Activated B cell treated with CpG ODN at 0.5 μM for 24 hours (primary cell): ENCODE data around the gene MCRS1. TPM values are rescaled to one million over a fixed set of nuclear protein-coding genes. Genes with fewer than 3 reads are reported as not detected.
"Not testable (repeated sequence)": the region's sequence is repeated elsewhere in the genome, so short reads cannot be mapped to it uniquely, and the experiment has no call there.

Source experiments
- ATAC-seq: fragments of 200-7000 bp; cut with Tn5 transposase; one replicate; pipeline ENCODE4 v1.10.0; 2021; ENCODE audit warnings: low read depth, mild to moderate bottlenecking, moderate library complexity
- CTCF ChIA-PET: fragments of 350-600 bp; sonication (Branson Sonifier 250); formaldehyde crosslinking; loops from one replicate; lab custom pipeline; 2021; ENCODE audit warnings: antibody characterized with exemption; lab: Charles Lee
- POLR2A ChIA-PET: fragments of 350-600 bp; sonication (Branson Sonifier 250); formaldehyde crosslinking; loops from one replicate; lab custom pipeline; 2021; ENCODE audit warnings: antibody characterized with exemption; lab: Charles Lee
- DNase-seq: peaks from one replicate; pipeline ENCODE4 v3.0.0; 2022
- H3K27ac Mint-ChIP-seq: one replicate; pipeline ENCODE4 v1.8.0; 2020; ENCODE audit warnings: mixed read lengths
- H3K27me3 Mint-ChIP-seq: one replicate; pipeline ENCODE4 v1.8.0; 2021; ENCODE audit warnings: mixed read lengths
- H3K36me3 Mint-ChIP-seq: one replicate; pipeline ENCODE4 v1.8.0; 2021; ENCODE audit warnings: low read depth, mixed read lengths
- H3K4me1 Mint-ChIP-seq: one replicate; pipeline ENCODE4 v1.8.0; 2021; ENCODE audit warnings: mixed read lengths
- H3K4me3 Mint-ChIP-seq: one replicate; pipeline ENCODE4 v1.8.0; 2020; ENCODE audit warnings: mild to moderate bottlenecking, mixed read lengths
- H3K9me3 Mint-ChIP-seq: one replicate; pipeline ENCODE4 v1.8.0; 2020; ENCODE audit warnings: mixed read lengths
- intact Hi-C: fragments of 100-400 bp; cut with micrococcal nuclease; formaldehyde crosslinking; loops from one replicate; pipeline ENCODE4 v1.15.1; 2024
- total RNA-seq: library from RNA; stranded (reverse); gene quantifications from 2 replicates; pipeline ENCODE4 v1.2.3, GENCODE V29; 2022
- TF ChIP-seq, protein P1 (sequence below): fragments of 200-600 bp; IDR thresholded peaks from one replicate; pipeline ENCODE4 v1.8.0; 2022; ENCODE audit warnings: antibody characterized with exemption, mild to moderate bottlenecking

The MCRS1 gene, protein sequence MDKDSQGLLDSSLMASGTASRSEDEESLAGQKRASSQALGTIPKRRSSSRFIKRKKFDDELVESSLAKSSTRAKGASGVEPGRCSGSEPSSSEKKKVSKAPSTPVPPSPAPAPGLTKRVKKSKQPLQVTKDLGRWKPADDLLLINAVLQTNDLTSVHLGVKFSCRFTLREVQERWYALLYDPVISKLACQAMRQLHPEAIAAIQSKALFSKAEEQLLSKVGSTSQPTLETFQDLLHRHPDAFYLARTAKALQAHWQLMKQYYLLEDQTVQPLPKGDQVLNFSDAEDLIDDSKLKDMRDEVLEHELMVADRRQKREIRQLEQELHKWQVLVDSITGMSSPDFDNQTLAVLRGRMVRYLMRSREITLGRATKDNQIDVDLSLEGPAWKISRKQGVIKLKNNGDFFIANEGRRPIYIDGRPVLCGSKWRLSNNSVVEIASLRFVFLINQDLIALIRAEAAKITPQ
- 82.2 and 84.2 TPM in 2 replicates for total RNA-seq

DNA sequence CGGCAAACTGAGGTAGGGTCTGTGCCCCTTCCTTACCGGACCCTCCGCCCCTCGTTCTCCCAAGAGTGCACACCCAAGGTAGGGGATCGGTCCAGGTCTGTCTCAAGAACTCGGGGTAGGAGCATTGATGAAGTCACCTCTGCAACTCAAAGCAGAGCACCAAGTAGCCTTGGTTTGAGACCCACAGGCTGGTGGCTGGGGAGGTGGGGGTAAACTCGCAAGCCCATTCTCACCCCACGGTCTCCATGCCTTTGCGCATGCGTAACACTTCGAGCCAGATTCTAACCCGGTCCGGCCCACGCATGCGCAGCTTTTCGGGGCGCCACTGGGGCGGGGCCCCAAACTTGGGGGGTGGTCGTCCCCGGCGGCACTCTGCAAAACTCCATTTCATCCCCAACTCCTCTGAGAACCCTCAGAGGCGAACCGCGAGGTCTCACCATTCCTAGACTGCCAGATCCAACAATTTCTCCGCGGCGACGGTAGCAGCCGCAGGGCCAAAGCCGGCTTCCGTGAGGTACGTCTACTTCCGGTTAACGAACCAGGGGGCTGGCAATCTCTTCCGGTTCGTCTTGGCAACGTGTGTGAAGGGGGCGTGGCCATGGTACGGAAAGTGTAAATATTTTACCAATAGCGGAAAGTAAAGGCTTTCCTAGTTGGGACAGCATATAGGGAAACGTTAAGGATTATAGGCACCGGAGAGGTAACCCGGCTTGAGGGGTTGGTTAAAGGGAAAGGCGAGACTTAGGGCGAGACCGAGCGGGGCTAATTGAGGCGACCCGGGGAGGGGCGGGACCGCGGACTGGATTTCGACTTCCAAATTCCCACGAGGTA lies at the start of gene MCRS1:
Gene MCRS1 (minus strand): TSS at position 532 of the 831 bp plus-strand sequence. CDS start 1,411 bp downstream, outside the sequence.
- H3K4me3 Mint-ChIP-seq = peak within 1 kb of the TSS; percentile 97
- ATAC-seq = peak; percentile 88
- ChIA-PET CTCF (no interaction called here), POLR2A (interaction anchor here (0.5 to 1.4 kb wide), 21 partner anchors 10 to 544 kb away, joined by 3 to 11 read pairs (median 4); partner anchors contain the start of genes BCDIN3D, COX14, PRPF40B and SPATS2)
- no peaks in the 10 kb centered on the region for H3K27me3 Mint-ChIP-seq
- DNase-seq = peak; percentile 80
- peak within 1 kb of the TSS; percentile 100 for H3K27ac Mint-ChIP-seq
- peaks cover 30% of the 10 kb centered on the region for H3K4me1 Mint-ChIP-seq
- H3K36me3 Mint-ChIP-seq = peaks cover 38% of the 10 kb centered on the region
- no peaks in the 10 kb centered on the region for H3K9me3 Mint-ChIP-seq
- intact Hi-C loops = loop anchor here (1.0 to 10.0 kb wide), 4 partner anchors 29 to 257 kb away; partner anchors contain the start of genes FMNL3, KCNH3, NCKAP5L and PRPF40B
- TF ChIP-seq, protein P1, sequence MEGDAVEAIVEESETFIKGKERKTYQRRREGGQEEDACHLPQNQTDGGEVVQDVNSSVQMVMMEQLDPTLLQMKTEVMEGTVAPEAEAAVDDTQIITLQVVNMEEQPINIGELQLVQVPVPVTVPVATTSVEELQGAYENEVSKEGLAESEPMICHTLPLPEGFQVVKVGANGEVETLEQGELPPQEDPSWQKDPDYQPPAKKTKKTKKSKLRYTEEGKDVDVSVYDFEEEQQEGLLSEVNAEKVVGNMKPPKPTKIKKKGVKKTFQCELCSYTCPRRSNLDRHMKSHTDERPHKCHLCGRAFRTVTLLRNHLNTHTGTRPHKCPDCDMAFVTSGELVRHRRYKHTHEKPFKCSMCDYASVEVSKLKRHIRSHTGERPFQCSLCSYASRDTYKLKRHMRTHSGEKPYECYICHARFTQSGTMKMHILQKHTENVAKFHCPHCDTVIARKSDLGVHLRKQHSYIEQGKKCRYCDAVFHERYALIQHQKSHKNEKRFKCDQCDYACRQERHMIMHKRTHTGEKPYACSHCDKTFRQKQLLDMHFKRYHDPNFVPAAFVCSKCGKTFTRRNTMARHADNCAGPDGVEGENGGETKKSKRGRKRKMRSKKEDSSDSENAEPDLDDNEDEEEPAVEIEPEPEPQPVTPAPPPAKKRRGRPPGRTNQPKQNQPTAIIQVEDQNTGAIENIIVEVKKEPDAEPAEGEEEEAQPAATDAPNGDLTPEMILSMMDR = no peak

DNA sequence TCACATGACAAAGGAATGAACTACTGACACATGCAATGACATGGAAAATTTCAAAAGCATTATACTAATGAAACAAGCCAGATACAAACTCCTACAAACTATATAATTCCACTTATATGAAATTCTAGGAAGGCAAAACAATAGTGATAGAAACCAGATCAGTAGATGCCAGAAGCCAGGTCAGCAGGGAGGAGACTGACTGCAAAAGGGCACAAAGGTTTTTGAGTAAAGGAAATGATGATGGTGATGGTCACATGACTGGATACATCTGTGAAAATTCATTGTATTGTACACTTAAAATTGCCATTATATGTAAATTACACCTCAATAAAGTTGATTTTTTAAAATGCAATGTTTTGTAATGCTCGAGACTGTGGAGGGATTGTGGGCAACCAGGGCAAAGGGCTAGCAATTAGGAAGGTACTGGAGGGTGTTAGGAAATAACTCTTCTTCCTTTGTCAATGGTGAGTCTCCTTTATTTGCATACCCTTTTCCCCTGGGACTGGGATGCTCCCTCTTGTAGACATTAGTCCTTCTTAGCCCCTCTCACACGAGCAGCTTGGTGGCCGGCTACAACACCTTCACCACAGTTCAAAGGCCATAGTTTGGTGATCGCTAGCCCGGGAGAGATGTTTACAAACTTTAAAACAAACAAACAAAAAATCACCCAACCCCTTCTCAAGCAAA lies 48.7 kb upstream of the MCRS1 start:
- intact Hi-C loops = no loop called here
- ChIA-PET CTCF (no interaction called here), POLR2A (no interaction called here)
- Mint-ChIP-seq H3K27ac (no peak overlapping the region), H3K4me3 (no peak overlapping the region), H3K27me3 (peaks cover 2% of the 10 kb centered on the region), H3K4me1 (peaks cover 9% of the 10 kb centered on the region), H3K36me3 (no peaks in the 10 kb centered on the region), H3K9me3 (no peaks in the 10 kb centered on the region)
- TF ChIP-seq, protein P1 = no peak
- ATAC-seq (no peak), DNase-seq (no peak)

DNA sequence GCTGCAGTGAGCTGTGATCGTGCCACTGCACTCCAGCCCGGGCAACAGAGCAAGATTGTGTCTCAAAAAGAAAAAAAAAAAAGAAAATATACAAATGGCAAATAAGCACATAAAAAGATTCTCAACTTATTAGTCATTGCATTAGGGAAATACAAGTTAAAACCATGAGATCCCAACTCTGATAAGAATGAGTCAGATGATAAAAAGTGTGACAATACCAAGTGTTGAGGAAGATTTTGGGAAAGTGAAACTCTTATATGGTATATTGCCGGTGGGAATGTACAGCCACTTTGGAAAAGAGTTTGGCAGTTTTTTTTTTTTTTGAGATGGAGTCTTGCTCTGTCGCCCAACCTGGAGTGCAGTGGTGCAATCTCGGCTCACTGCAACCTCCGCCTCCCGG lies 47.8 kb upstream of the MCRS1 start:
- no peak overlapping the region for H3K4me3 Mint-ChIP-seq
- ATAC-seq = no peak
- no peak overlapping the region for H3K27ac Mint-ChIP-seq
- H3K4me1 Mint-ChIP-seq = no peaks in the 10 kb centered on the region
- H3K36me3 Mint-ChIP-seq = no peaks in the 10 kb centered on the region
- no peaks in the 10 kb centered on the region for H3K9me3 Mint-ChIP-seq
- TF ChIP-seq, protein P1 = no peak
- ChIA-PET POLR2A (interaction anchor here (0.6 kb wide), 1 partner anchor 441 kb away, joined by 4 read pairs; no protein-coding TSS in a partner anchor), CTCF (no interaction called here)
- peaks cover 2% of the 10 kb centered on the region for H3K27me3 Mint-ChIP-seq
- no peak for DNase-seq
- intact Hi-C loops = no loop called here

DNA sequence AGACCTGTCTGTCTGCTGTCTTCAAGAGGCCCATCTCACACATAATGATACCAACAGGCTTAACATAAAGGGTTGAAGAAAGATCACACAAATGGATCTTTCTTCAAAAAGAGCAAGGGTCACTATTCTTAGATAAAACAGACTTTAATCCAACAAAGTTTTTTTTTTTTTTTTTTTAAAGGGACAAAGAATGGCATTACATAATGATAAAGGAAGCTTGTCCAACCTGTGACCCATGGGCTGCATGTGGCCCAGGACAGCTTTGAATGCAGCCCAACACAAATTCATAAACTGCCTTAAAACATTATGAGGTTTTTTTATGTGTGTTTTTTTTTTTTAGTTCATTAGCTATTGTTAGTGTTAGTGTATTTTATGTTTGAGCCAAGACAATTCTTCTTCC lies 44.3 kb upstream of the MCRS1 start:
- ATAC-seq (no peak), DNase-seq (no peak)
- no peak overlapping the region for H3K4me3 Mint-ChIP-seq
- H3K9me3 Mint-ChIP-seq = peaks cover 2% of the 10 kb centered on the region
- H3K27ac Mint-ChIP-seq = no peak overlapping the region
- POLR2A ChIA-PET = interaction anchor here (0.6 to 0.7 kb wide), 2 partner anchors 129 to 539 kb away, joined by 4 to 7 read pairs; no protein-coding TSS in a partner anchor
- peaks cover 4% of the 10 kb centered on the region for H3K36me3 Mint-ChIP-seq
- intact Hi-C loops = no loop called here
- CTCF ChIA-PET = no interaction called here
- no peaks in the 10 kb centered on the region for H3K4me1 Mint-ChIP-seq
- peaks cover 2% of the 10 kb centered on the region for H3K27me3 Mint-ChIP-seq
- TF ChIP-seq, protein P1 = no peak

DNA sequence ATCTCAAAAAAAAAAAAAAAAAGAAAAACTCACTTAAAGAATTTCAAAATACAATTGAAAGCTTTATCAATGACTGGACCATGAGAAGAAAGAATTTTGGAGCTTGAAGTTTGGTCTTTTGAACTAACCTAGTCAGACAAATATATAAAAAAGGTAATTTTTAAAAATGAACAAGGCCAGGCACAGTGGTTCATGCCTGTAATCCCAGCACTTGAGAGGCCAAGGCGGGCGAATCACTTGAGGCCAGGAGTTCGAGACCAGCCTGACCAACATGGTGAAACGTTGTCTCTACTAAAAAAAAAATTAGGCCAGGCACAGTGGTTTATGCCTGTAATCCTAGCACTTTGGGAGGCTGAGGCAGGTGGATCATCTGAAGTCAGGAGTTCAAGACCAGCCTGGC lies 42.8 kb upstream of the MCRS1 start:
- POLR2A ChIA-PET = interaction anchor here (0.6 kb wide), 1 partner anchor 139 kb away, joined by 3 read pairs; no protein-coding TSS in a partner anchor
- intact Hi-C loops, H3K27me3 Mint-ChIP-seq: not testable (repeated sequence)

More for the DNA sequence above, 42.8 kb upstream of the MCRS1 start:
- DNase-seq, ATAC-seq, H3K27ac Mint-ChIP-seq, H3K9me3 Mint-ChIP-seq, H3K4me1 Mint-ChIP-seq, H3K4me3 Mint-ChIP-seq, CTCF ChIA-PET, H3K36me3 Mint-ChIP-seq: not testable (repeated sequence)
